HepG2 (cell line): ENCODE data around the gene GPN2. TPM values are rescaled to one million over a fixed set of nuclear protein-coding genes. Genes with fewer than 3 reads are reported as not detected.

ENCODE experiments used
- CHCHD3 ChIP-seq: sonication (generic); formaldehyde crosslinking; IDR thresholded peaks from 2 replicates; pipeline ENCODE4 v1.8.0; 2022; ENCODE audit warnings: mild to moderate bottlenecking, missing genetic modification reagents, moderate library complexity
- CSRNP1 ChIP-seq: sonication (generic); formaldehyde crosslinking; IDR thresholded peaks from 2 replicates; pipeline ENCODE4 v1.8.1; 2023; ENCODE audit warnings: mild to moderate bottlenecking, missing genetic modification reagents
- FOXP4 ChIP-seq: sonication (generic); formaldehyde crosslinking; IDR thresholded peaks from 2 replicates; pipeline ENCODE4 v1.4.0; 2020; ENCODE audit warnings: missing genetic modification reagents
- GATAD2A ChIP-seq: IDR thresholded peaks from 2 replicates; pipeline ENCODE4 v1.6.1; 2016
- JUNB ChIP-seq: sonication (generic); formaldehyde crosslinking; IDR thresholded peaks from 2 replicates; pipeline ENCODE4 v1.8.0; 2022; ENCODE audit warnings: missing genetic modification reagents, mild to moderate bottlenecking, borderline replicate concordance
- MBNL3 ChIP-seq: fragments of 250-450 bp; sonication (Bioruptor Pico); conservative IDR thresholded peaks from 2 replicates; pipeline ENCODE4 v1.8.0; 2022; ENCODE audit warnings: mild to moderate bottlenecking, inconsistent platforms
- MEIS1 ChIP-seq: sonication (generic); formaldehyde crosslinking; IDR thresholded peaks from 2 replicates; pipeline ENCODE4 v1.9.0; 2021; ENCODE audit warnings: mild to moderate bottlenecking, missing genetic modification reagents, moderate library complexity, borderline replicate concordance
- MNT ChIP-seq: fragments of 450-650 bp; IDR thresholded peaks from 2 replicates; pipeline ENCODE4 v1.6.1; 2016
- RARG ChIP-seq: sonication (generic); formaldehyde crosslinking; IDR thresholded peaks from 2 replicates; pipeline ENCODE4 v1.4.0; 2020; ENCODE audit warnings: low read depth, mild to moderate bottlenecking, missing genetic modification reagents
- RBAK ChIP-seq: sonication (generic); formaldehyde crosslinking; IDR thresholded peaks from 2 replicates; pipeline ENCODE4 v1.5.1; 2020; ENCODE audit warnings: mild to moderate bottlenecking, missing genetic modification reagents
- SMAD9 ChIP-seq: sonication (generic); formaldehyde crosslinking; IDR thresholded peaks from 2 replicates; pipeline ENCODE4 v1.5.1; 2020; ENCODE audit warnings: mild to moderate bottlenecking, missing genetic modification reagents
- SMARCE1 ChIP-seq: fragments of 450-650 bp; IDR thresholded peaks from 2 replicates; pipeline ENCODE4 v1.6.1; 2017; ENCODE audit warnings: borderline replicate concordance
- STAG1 ChIP-seq: sonication (generic); formaldehyde crosslinking; IDR thresholded peaks from 2 replicates; pipeline ENCODE4 v1.4.0; 2020; ENCODE audit warnings: missing genetic modification reagents
- TEF ChIP-seq: sonication (generic); formaldehyde crosslinking; IDR thresholded peaks from 2 replicates; pipeline ENCODE4 v1.5.0; 2020; ENCODE audit warnings: missing genetic modification reagents
- THRA ChIP-seq: sonication (generic); formaldehyde crosslinking; IDR thresholded peaks from 2 replicates; pipeline ENCODE4 v1.4.0; 2020; ENCODE audit warnings: missing genetic modification reagents, borderline replicate concordance
- TMF1 ChIP-seq: sonication (generic); formaldehyde crosslinking; IDR thresholded peaks from 2 replicates; pipeline ENCODE4 v1.8.1; 2022; ENCODE audit warnings: low read depth, missing genetic modification reagents
- ZMYM4 ChIP-seq: sonication (generic); formaldehyde crosslinking; IDR thresholded peaks from 2 replicates; pipeline ENCODE4 v1.8.1; 2023; ENCODE audit warnings: mild to moderate bottlenecking, missing genetic modification reagents
- ZNF263 ChIP-seq: sonication (generic); formaldehyde crosslinking; IDR thresholded peaks from 2 replicates; pipeline ENCODE4 v1.4.0; 2020; ENCODE audit warnings: missing genetic modification reagents
- ZNF431 ChIP-seq: sonication (generic); formaldehyde crosslinking; IDR thresholded peaks from 2 replicates; pipeline ENCODE4 v1.9.0; 2022; ENCODE audit warnings: missing genetic modification reagents, low read depth, mild to moderate bottlenecking, borderline replicate concordance
- ZNF616 ChIP-seq: sonication (generic); formaldehyde crosslinking; IDR thresholded peaks from 2 replicates; pipeline ENCODE4 v1.5.0; 2020; ENCODE audit warnings: low read depth, mild to moderate bottlenecking, missing genetic modification reagents
- ZNF770 ChIP-seq: sonication (generic); formaldehyde crosslinking; IDR thresholded peaks from 2 replicates; pipeline ENCODE4 v1.5.0; 2020; ENCODE audit warnings: mild to moderate bottlenecking, missing genetic modification reagents
- ZNF782 ChIP-seq: sonication (generic); formaldehyde crosslinking; IDR thresholded peaks from 2 replicates; pipeline ENCODE4 v1.4.0; 2020; ENCODE audit warnings: missing genetic modification reagents, mild to moderate bottlenecking, borderline replicate concordance
- polyA plus RNA-seq, 8 experiments: library from polyadenylated mRNA; depleted of rRNA in 3 of 8; stranded (reverse) in 7 of 8; unstranded in 1 of 8; fragments of >200 nt; fragmentation: Illumina TruSeq in 4 of 8; extraction: Trizol in 4 of 8; gene quantifications; 2 replicates each; pipeline versions ENCODE4 v1.2.1 to v1.2.3, GENCODE V29; 2011 to 2016; ENCODE audit warnings: low read depth in 4 of 8, missing spikeins in 1 of 8, mixed read lengths in 1 of 8; ENCODE audit not compliant: insufficient read depth in 1 of 8
- total RNA-seq, 5 experiments: library from RNA; depleted of rRNA; stranded (reverse); fragments of >200 nt; fragmentation: Illumina TruSeq; extraction: Trizol; gene quantifications; 2 replicates each; pipeline ENCODE4 v1.2.3, GENCODE V29; 2016; ENCODE audit warnings: low read depth in 1 of 5

The GPN2 gene
- total and polyA plus RNA-seq, 2 of the 13 experiments (the other 11 are each of a cell fraction or from before 2014, with no cell fraction given): 19.3 to 38.9 TPM

- TF ChIP-seq THRA (CRISPR knock-in tag) (no peak), MEIS1 (peak; percentile 19; the same call in 1 of the 2 replicates), FOXP4 (CRISPR knock-in tag) (0 out of 2 replicates have a peak, but pooled peaks have one; percentile 19), ZMYM4 (CRISPR knock-in tag) (no peak), ZNF782 (CRISPR knock-in tag) (no peak), MNT (no peak), CHCHD3 (CRISPR knock-in tag) (no peak), JUNB (CRISPR knock-in tag) (no peak), TMF1 (CRISPR knock-in tag) (peak; percentile 33; the same call in 1 of the 2 replicates), ZNF431 (CRISPR knock-in tag) (no peak), ZNF263 (CRISPR knock-in tag) (0 out of 2 replicates have a peak, but pooled peaks have one; percentile 5), SMARCE1 (no peak), RBAK (CRISPR knock-in tag) (no peak), ZNF770 (CRISPR knock-in tag) (peak; percentile 72; the same call in 1 of the 2 replicates), ZNF616 (0 out of 2 replicates have a peak, but pooled peaks have one; percentile 4), MBNL3 (CRISPR knock-in tag) (no peak), STAG1 (CRISPR knock-in tag) (no peak), RARG (CRISPR knock-in tag) (no peak), GATAD2A (CRISPR knock-in tag) (peak; percentile 49), SMAD9 (CRISPR knock-in tag) (no peak), TEF (CRISPR knock-in tag) (no peak), CSRNP1 (no peak; the same call in 1 of the 2 replicates)
These were observed 31.1 kb upstream of the GPN2 start (continued) for GRCh38 chr1:26921126-26921539.
